ENCODE measurements around the gene CD59. TPM values are rescaled to one million over a fixed set of nuclear protein-coding genes. Genes with fewer than 3 reads are reported as not detected.

CD59 gene
- total RNA-seq, 1 donor from 2014 or later: 816 TPM

- intact Hi-C loops (cut with DNase I): no loop called here
- Histone ChIP-seq H3K9me3 (no peaks in the 10 kb centered on the region), H3K4me3 (no peak overlapping the region), H3K4me1 (peaks cover 53% of the 10 kb centered on the region), H3K27ac (peak overlapping the region; percentile 82), H3K27me3 (ENCODE audit: low read depth) (no peaks in the 10 kb centered on the region), H3K36me3 (no peaks in the 10 kb centered on the region)
- no peak for DNase-seq
- no peak for TF ChIP-seq CTCF (IDR thresholded peaks at IDR 0.05)
- no peak for ATAC-seq
Measured at GRCh38 chr11:33691066-33691864, 45.0 kb downstream of the CD59 start.

DNA sequence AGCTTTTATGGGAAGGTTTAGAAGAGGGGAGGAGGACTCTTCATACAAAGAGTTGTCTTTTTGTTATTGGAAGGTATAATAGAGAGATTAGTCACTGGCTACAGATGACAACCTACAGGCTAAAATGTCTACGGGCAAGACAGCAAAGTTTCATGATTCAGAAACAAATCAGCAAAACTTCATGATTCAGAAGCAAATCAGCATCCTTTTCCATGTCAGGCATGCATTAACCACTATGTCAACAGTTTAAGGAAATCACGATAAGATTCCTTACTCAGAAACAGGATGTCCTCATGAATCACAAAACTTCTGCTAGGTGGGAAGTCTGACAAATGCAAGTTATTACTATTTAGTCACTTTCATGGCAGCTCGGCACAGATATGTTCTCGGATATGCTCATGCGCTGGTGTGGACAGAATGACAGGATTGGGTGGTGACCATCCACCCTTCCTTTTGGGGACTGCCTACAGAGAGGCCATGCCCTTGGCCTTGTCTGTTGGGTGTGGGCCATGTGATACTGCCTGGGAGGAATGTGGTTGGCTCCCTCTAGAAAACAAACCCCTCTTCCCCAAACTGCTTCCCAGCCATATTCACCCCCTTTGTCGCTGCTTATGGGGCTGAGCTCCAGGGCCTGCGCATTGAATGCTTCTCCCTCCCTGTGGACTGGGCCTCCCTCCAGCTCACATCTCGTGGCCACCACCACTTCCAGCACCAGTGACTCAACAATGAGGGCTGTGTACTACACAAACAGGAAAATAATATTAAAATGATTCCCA lies 45.7 kb downstream of the CD59 start:
- intact Hi-C loops (cut with DNase I): no loop called here
- no peaks in the 10 kb centered on the region for H3K27me3 ChIP-seq (ENCODE audit: low read depth)
- no peaks in the 10 kb centered on the region for H3K36me3 ChIP-seq
- no peaks in the 10 kb centered on the region for H3K9me3 ChIP-seq
- no peak for TF ChIP-seq CTCF (IDR thresholded peaks at IDR 0.05)
- H3K4me3 ChIP-seq: no peak overlapping the region
- ATAC-seq: peak; percentile 45 to 63
- DNase-seq: no peak
- H3K4me1 ChIP-seq: peaks cover 52% of the 10 kb centered on the region
- peak overlapping the region; percentile 82 for H3K27ac ChIP-seq

GRCh38 chr11:33689501-33689900 lies 46.7 kb downstream of the CD59 start:
- ATAC-seq (no peak), DNase-seq (no peak)
- Histone ChIP-seq H3K4me3 (no peak overlapping the region), H3K9me3 (no peaks in the 10 kb centered on the region), H3K4me1 (peaks cover 42% of the 10 kb centered on the region), H3K27ac (peak overlapping the region; percentile 82), H3K27me3 (ENCODE audit: low read depth) (no peaks in the 10 kb centered on the region), H3K36me3 (no peaks in the 10 kb centered on the region)
- intact Hi-C loops (cut with DNase I): no loop called here
- no peak for TF ChIP-seq CTCF (IDR thresholded peaks at IDR 0.05)

- intact Hi-C loops (cut with DNase I): no loop called here
- H3K27ac ChIP-seq: peak overlapping the region; percentile 82
Measured at GRCh38 chr11:33689085-33689484, 47.1 kb downstream of the CD59 start.

More at GRCh38 chr11:33689085-33689484, 47.1 kb downstream of the CD59 start:
- Histone ChIP-seq H3K4me3 (no peak overlapping the region), H3K9me3 (no peaks in the 10 kb centered on the region), H3K27me3 (ENCODE audit: low read depth) (no peaks in the 10 kb centered on the region), H3K4me1 (peaks cover 38% of the 10 kb centered on the region), H3K36me3 (no peaks in the 10 kb centered on the region)
- ATAC-seq (no peak), DNase-seq (no peak)
- TF ChIP-seq CTCF (IDR thresholded peaks at IDR 0.05): no peak

Data from lower lobe of right lung (tissue), 2 donors.